ENCODE results near the gene SLC27A4.

DNA sequence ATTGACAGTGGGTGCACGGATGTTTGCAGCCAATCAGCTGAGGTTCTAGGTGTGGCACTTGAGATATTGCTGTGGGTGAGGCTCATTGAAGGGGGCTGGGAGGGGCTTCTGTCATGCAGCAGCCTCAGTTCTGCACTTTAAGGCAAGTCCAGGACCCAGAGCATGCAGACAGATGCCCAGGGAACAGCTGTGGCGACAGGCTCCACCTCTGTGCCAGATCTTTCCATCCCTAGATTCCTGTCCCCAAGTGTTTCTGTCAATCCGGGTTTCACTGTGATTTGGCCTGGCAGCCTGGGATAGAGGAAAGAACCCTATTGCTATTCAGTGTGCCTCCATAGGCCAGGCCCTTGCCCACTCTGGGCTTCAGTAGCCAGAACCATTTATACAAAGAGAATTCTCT, 59.5 kb downstream of the SLC27A4 start:
- TF ChIP-seq, protein P1, sequence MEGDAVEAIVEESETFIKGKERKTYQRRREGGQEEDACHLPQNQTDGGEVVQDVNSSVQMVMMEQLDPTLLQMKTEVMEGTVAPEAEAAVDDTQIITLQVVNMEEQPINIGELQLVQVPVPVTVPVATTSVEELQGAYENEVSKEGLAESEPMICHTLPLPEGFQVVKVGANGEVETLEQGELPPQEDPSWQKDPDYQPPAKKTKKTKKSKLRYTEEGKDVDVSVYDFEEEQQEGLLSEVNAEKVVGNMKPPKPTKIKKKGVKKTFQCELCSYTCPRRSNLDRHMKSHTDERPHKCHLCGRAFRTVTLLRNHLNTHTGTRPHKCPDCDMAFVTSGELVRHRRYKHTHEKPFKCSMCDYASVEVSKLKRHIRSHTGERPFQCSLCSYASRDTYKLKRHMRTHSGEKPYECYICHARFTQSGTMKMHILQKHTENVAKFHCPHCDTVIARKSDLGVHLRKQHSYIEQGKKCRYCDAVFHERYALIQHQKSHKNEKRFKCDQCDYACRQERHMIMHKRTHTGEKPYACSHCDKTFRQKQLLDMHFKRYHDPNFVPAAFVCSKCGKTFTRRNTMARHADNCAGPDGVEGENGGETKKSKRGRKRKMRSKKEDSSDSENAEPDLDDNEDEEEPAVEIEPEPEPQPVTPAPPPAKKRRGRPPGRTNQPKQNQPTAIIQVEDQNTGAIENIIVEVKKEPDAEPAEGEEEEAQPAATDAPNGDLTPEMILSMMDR (conservative IDR thresholded peaks at IDR 0.05 in 1 of 2, IDR thresholded peaks at IDR 0.05 in 1 of 2; ENCODE audit: extremely low read depth in 1 of 2, insufficient read depth in 1 of 2, low read depth in 1 of 2, low read length in 2 of 2), result no peak
- TF ChIP-seq EZH2 (IDR thresholded peaks at IDR 0.05; ENCODE audit: borderline replicate concordance, low read length), result no peak
